ENCODE measurements around the gene ARHGEF16.

The ARHGEF16 gene

GRCh38 chr1:3490046-3490745 lies 35.7 kb downstream of the ARHGEF16 start:
- H3K4me3 ChIP-seq (replicated peaks; ENCODE audit: low read depth, low read length): no peak overlapping the region
- no peak for TF ChIP-seq CTCF (IDR thresholded peaks at IDR 0.05; ENCODE audit: low read depth, low read length, missing control alignments)
- DNase-seq (ENCODE audit: extremely low read depth, low read depth): no peak

GRCh38 chr1:3491291-3492246 lies 37.1 kb downstream of the ARHGEF16 start:
- H3K4me3 ChIP-seq (replicated peaks; ENCODE audit: low read depth, low read length): no peak overlapping the region
- DNase-seq (ENCODE audit: extremely low read depth, low read depth): no peak
- TF ChIP-seq CTCF (IDR thresholded peaks at IDR 0.05; ENCODE audit: low read depth, low read length, missing control alignments): peak; percentile 91

GRCh38 chr1:3492545-3493246 lies 38.2 kb downstream of the ARHGEF16 start:
- no peak overlapping the region for H3K4me3 ChIP-seq (replicated peaks; ENCODE audit: low read depth, low read length)
- TF ChIP-seq CTCF (IDR thresholded peaks at IDR 0.05; ENCODE audit: low read depth, low read length, missing control alignments): no peak
- DNase-seq (ENCODE audit: extremely low read depth, low read depth): no peak

GRCh38 chr1:3494321-3495308 lies 40.1 kb downstream of the ARHGEF16 start:
- H3K4me3 ChIP-seq (replicated peaks; ENCODE audit: low read depth, low read length): no peak overlapping the region
- DNase-seq (ENCODE audit: extremely low read depth, low read depth): no peak
- TF ChIP-seq CTCF (IDR thresholded peaks at IDR 0.05; ENCODE audit: low read depth, low read length, missing control alignments): no peak

GRCh38 chr1:3495776-3496745 lies 41.6 kb downstream of the ARHGEF16 start:
- DNase-seq (ENCODE audit: extremely low read depth, low read depth): no peak

More at GRCh38 chr1:3495776-3496745, 41.6 kb downstream of the ARHGEF16 start:
- H3K4me3 ChIP-seq (replicated peaks; ENCODE audit: low read depth, low read length): no peak overlapping the region
- TF ChIP-seq CTCF (IDR thresholded peaks at IDR 0.05; ENCODE audit: low read depth, low read length, missing control alignments): no peak
